Liver (tissue), 9 donors: ENCODE results near the gene RNU6-1. TPM values are rescaled to one million over a fixed set of nuclear protein-coding genes. Genes with fewer than 3 reads are reported as not detected.

Source experiments
- DNase-seq: peaks from one replicate; pipeline ENCODE4 v3.0.0-alpha.2; 2017; ENCODE audit warnings: low spot score
- H3K27ac ChIP-seq, 2 donors: one replicate each; pipeline ENCODE4 v1.7.0; 2013; ENCODE audit warnings: inconsistent platforms in 2 of 2, low read length in 2 of 2, control low read depth in 1 of 2, low read depth in 1 of 2, mild to moderate bottlenecking in 1 of 2
- H3K27me3 ChIP-seq, 4 donors: one replicate each; pipeline versions ENCODE4 v1.6.1 to v1.7.0; 2013; ENCODE audit warnings: low read length in 3 of 4, inconsistent platforms in 1 of 4, mild to moderate bottlenecking in 1 of 4, moderate library complexity in 1 of 4; ENCODE audit not compliant: control insufficient read depth in 4 of 4, insufficient read depth in 4 of 4
- H3K36me3 ChIP-seq, 4 donors: one replicate each; pipeline versions ENCODE4 v1.6.1 to v1.7.0; 2013; ENCODE audit warnings: low read length in 3 of 4, mild to moderate bottlenecking in 3 of 4, low read depth in 1 of 4, moderate library complexity in 1 of 4; ENCODE audit not compliant: control insufficient read depth in 4 of 4, insufficient read depth in 3 of 4
- H3K4me1 ChIP-seq, 4 donors: one replicate each; pipeline versions ENCODE4 v1.6.1 to v1.7.0; 2013; ENCODE audit warnings: low read length in 3 of 4, mild to moderate bottlenecking in 3 of 4, moderate library complexity in 1 of 4; ENCODE audit not compliant: control insufficient read depth in 4 of 4, insufficient read depth in 4 of 4
- H3K4me3 ChIP-seq, 3 donors: one replicate each; pipeline versions ENCODE4 v1.6.1 to v1.7.0; 2013; ENCODE audit warnings: low read length in 3 of 3, control low read depth in 1 of 3, low read depth in 1 of 3, mild to moderate bottlenecking in 1 of 3
- H3K9ac ChIP-seq, 2 donors: one replicate each; pipeline ENCODE4 v1.7.0; 2013; ENCODE audit warnings: low read length in 2 of 2, mild to moderate bottlenecking in 2 of 2, moderate library complexity in 2 of 2, control low read depth in 1 of 2, low read depth in 1 of 2
- H3K9me3 ChIP-seq, 4 donors: one replicate each; pipeline versions ENCODE4 v1.6.1 to v1.7.0; 2013; ENCODE audit warnings: low read length in 3 of 4; ENCODE audit not compliant: control insufficient read depth in 4 of 4
- CTCF ChIP-seq: fragments of 150-350 bp; IDR thresholded peaks from 2 replicates; pipeline ENCODE4 v1.5.1; 2017; ENCODE audit warnings: improper control_type of control experiment, low read depth, low read length; ENCODE audit not compliant: missing input control
- EGR1 ChIP-seq, 2 donors: IDR thresholded peaks; 2 replicates each; pipeline ENCODE4 v1.6.1; 2016 to 2018; ENCODE audit warnings: antibody characterized with exemption in 2 of 2, low read depth in 2 of 2
- FOXA1 ChIP-seq: IDR thresholded peaks from 2 replicates; pipeline ENCODE4 v1.6.1; 2016; ENCODE audit warnings: antibody characterized with exemption
- FOXA2 ChIP-seq: IDR thresholded peaks from 2 replicates; pipeline ENCODE4 v1.6.1; 2016; ENCODE audit warnings: antibody characterized with exemption
- GABPA ChIP-seq, 2 donors: IDR thresholded peaks in 1 of 2; conservative IDR thresholded peaks in 1 of 2; 2 replicates each; pipeline ENCODE4 v1.6.1; 2016; ENCODE audit warnings: antibody characterized with exemption in 2 of 2, mild to moderate bottlenecking in 1 of 2, moderate library complexity in 1 of 2
- HNF4A ChIP-seq, 2 donors: conservative IDR thresholded peaks; 2 replicates each; pipeline ENCODE4 v1.6.1; 2016; ENCODE audit warnings: antibody characterized with exemption in 2 of 2, mild to moderate bottlenecking in 2 of 2
- HNF4G ChIP-seq: IDR thresholded peaks from 2 replicates; pipeline ENCODE4 v1.6.1; 2016; ENCODE audit warnings: antibody characterized with exemption
- JUND ChIP-seq, 2 donors: IDR thresholded peaks; 2 replicates each; pipeline ENCODE4 v1.6.1; 2016; ENCODE audit warnings: antibody characterized with exemption in 2 of 2
- NR2F2 ChIP-seq: IDR thresholded peaks from 2 replicates; pipeline ENCODE4 v1.6.1; 2016; ENCODE audit warnings: antibody characterized with exemption
- RAD21 ChIP-seq, 2 donors: IDR thresholded peaks; 2 replicates each; pipeline ENCODE4 v1.6.1; 2016; ENCODE audit warnings: antibody characterized with exemption in 2 of 2, mild to moderate bottlenecking in 2 of 2
- RXRA ChIP-seq, 2 donors: IDR thresholded peaks; 2 replicates each; pipeline ENCODE4 v1.6.1; 2017 to 2018; ENCODE audit warnings: antibody characterized with exemption in 2 of 2, mild to moderate bottlenecking in 1 of 2
- SP1 ChIP-seq: IDR thresholded peaks from 2 replicates; pipeline ENCODE4 v1.6.1; 2018; ENCODE audit warnings: antibody characterized with exemption, mild to moderate bottlenecking
- TAF1 ChIP-seq: conservative IDR thresholded peaks from 2 replicates; pipeline ENCODE4 v1.6.1; 2016; ENCODE audit warnings: antibody characterized with exemption, mild to moderate bottlenecking
- ZBTB33 ChIP-seq: IDR thresholded peaks from 2 replicates; pipeline ENCODE4 v1.6.1; 2016; ENCODE audit warnings: antibody characterized with exemption
- WGBS: extraction: QIAGEN DNeasy Blood & Tissue Kit; methylation state at CpG from one replicate; pipeline ENCODE4 v1.1.7; 2013; 5-methylcytosine and 5-hydroxymethylcytosine counted together
- polyA plus RNA-seq, 2 donors: library from polyadenylated mRNA; stranded (reverse) in 1 of 2; unstranded in 1 of 2; fragments of 200-250 nt in 1 of 2; fragments of >200 nt in 1 of 2; fragmentation: Nextera tagmentation in 1 of 2; extraction: Ambion mirVana in 1 of 2; gene quantifications; one replicate each; pipeline versions ENCODE4 v1.2.1 to v1.2.3, GENCODE V29; 2013 to 2015
- total RNA-seq, 2 donors: library from RNA; depleted of rRNA; stranded (reverse); fragments of >200 nt; gene quantifications; one replicate each; pipeline ENCODE4 v1.2.3, GENCODE V29; 2014
- TF ChIP-seq, protein P1 (sequence below): IDR thresholded peaks from 2 replicates; pipeline ENCODE4 v1.6.1; 2016; ENCODE audit warnings: antibody characterized with exemption
- TF ChIP-seq, protein P2 (sequence below): IDR thresholded peaks from 2 replicates; pipeline ENCODE4 v1.6.1; 2016; ENCODE audit warnings: antibody characterized with exemption
- TF ChIP-seq, protein P3 (sequence below): IDR thresholded peaks from 2 replicates; pipeline ENCODE4 v1.6.1; 2016; ENCODE audit warnings: antibody characterized with exemption, mild to moderate bottlenecking
- donor health status: healthy.
- donor health status: healthy.
- donor health status: healthy.
- donor health status: healthy.
- donor health status: healthy.

Gene RNU6-1
- total and polyA plus RNA-seq, 4 donors: not detected

DNA sequence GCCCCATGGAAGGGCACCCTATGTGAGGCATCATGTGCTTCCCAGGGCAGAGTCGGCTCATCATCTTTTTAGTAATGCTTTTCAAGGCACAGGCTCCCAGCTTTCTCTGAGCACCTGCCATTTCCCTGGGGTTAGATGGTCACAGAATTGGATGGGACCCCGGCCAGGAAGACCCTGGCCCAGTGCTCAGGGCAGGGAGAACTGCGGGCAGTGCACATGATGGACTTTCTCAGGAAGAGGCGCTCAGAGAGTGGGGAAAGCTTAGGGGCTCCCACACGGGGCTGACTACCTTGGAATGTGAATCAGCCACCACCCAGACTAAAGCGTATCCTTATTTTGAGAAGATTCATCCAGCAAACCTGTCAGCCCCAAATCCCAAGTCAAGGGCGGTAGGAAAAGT lies 31.0 kb downstream of the RNU6-1 start:
- no peaks in the 10 kb centered on the region for H3K4me1 ChIP-seq
- no peaks in the 10 kb centered on the region for H3K27me3 ChIP-seq
- no peak for DNase-seq
- peaks cover 0 to 8% (median 1%) of the 10 kb centered on the region in 4 donors for H3K36me3 ChIP-seq
- no peak overlapping the region for H3K4me3 ChIP-seq
- no peak overlapping the region for H3K9ac ChIP-seq
- no peak overlapping the region for H3K27ac ChIP-seq
- WGBS: 95% methylated on average over 7 of the region's 7 CpGs
- TF ChIP-seq, protein P1, sequence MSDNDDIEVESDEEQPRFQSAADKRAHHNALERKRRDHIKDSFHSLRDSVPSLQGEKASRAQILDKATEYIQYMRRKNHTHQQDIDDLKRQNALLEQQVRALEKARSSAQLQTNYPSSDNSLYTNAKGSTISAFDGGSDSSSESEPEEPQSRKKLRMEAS: no peak
- TF ChIP-seq NR2F2: no peak
- TF ChIP-seq TAF1: no peak
- TF ChIP-seq ZBTB33: no peak
- TF ChIP-seq, protein P2, sequence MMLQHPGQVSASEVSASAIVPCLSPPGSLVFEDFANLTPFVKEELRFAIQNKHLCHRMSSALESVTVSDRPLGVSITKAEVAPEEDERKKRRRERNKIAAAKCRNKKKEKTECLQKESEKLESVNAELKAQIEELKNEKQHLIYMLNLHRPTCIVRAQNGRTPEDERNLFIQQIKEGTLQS: no peak
- no peak for TF ChIP-seq EGR1 (IDR thresholded peaks at IDR 0.05; ENCODE audit: low read depth in 2 of 2)
- TF ChIP-seq FOXA2: no peak
- TF ChIP-seq RAD21 (IDR thresholded peaks at IDR 0.05): no peak
- TF ChIP-seq JUND (IDR thresholded peaks at IDR 0.05): no peak
- no peak for TF ChIP-seq FOXA1
- no peak for TF ChIP-seq CTCF
- no peak for TF ChIP-seq HNF4A (conservative IDR thresholded peaks at IDR 0.05)
- TF ChIP-seq SP1: no peak
- TF ChIP-seq, protein P3, sequence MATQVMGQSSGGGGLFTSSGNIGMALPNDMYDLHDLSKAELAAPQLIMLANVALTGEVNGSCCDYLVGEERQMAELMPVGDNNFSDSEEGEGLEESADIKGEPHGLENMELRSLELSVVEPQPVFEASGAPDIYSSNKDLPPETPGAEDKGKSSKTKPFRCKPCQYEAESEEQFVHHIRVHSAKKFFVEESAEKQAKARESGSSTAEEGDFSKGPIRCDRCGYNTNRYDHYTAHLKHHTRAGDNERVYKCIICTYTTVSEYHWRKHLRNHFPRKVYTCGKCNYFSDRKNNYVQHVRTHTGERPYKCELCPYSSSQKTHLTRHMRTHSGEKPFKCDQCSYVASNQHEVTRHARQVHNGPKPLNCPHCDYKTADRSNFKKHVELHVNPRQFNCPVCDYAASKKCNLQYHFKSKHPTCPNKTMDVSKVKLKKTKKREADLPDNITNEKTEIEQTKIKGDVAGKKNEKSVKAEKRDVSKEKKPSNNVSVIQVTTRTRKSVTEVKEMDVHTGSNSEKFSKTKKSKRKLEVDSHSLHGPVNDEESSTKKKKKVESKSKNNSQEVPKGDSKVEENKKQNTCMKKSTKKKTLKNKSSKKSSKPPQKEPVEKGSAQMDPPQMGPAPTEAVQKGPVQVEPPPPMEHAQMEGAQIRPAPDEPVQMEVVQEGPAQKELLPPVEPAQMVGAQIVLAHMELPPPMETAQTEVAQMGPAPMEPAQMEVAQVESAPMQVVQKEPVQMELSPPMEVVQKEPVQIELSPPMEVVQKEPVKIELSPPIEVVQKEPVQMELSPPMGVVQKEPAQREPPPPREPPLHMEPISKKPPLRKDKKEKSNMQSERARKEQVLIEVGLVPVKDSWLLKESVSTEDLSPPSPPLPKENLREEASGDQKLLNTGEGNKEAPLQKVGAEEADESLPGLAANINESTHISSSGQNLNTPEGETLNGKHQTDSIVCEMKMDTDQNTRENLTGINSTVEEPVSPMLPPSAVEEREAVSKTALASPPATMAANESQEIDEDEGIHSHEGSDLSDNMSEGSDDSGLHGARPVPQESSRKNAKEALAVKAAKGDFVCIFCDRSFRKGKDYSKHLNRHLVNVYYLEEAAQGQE: no peak
- no peak for TF ChIP-seq GABPA (IDR thresholded peaks at IDR 0.05 in 1 of 2, conservative IDR thresholded peaks at IDR 0.05 in 1 of 2)
- TF ChIP-seq HNF4G: no peak
- no peaks in the 10 kb centered on the region for H3K9me3 ChIP-seq

DNA sequence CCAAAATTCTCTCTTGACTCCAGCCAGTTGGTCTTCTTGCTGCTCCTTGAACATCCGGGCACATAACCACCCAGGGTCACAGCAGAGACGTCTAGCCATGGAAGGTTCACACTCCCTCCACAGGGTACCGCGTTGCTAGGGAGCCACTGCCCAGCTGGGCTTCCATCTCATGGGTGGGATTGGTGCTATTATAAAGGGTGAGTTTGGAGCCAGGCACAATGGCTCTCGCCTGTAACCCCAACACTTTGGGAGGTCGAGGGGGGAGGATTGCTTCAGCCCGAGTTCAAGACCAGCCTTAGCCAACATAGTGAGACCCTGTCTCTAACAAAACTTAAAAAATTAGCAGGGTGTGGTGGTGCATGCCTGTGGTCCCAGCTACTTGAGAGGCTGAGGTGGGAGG lies 32.0 kb downstream of the RNU6-1 start:
- no peak for DNase-seq
- Histone ChIP-seq H3K27ac (no peak overlapping the region), H3K27me3 (no peaks in the 10 kb centered on the region), H3K4me1 (no peaks in the 10 kb centered on the region), H3K9ac (no peak overlapping the region), H3K36me3 (peaks cover 0 to 8% (median 1%) of the 10 kb centered on the region in 4 donors), H3K9me3 (no peaks in the 10 kb centered on the region), H3K4me3 (no peak overlapping the region)
- TF ChIP-seq SP1 (no peak), TAF1 (no peak), RXRA (IDR thresholded peaks at IDR 0.05) (no peak), JUND (IDR thresholded peaks at IDR 0.05) (no peak), ZBTB33 (no peak), FOXA2 (no peak), NR2F2 (no peak), HNF4A (conservative IDR thresholded peaks at IDR 0.05) (no peak)
- TF ChIP-seq, protein P3: no peak
- WGBS: 97% methylated on average over 7 of the region's 7 CpGs
